IPS-18a (cell line): ENCODE measurements around the gene CCDC144A.
"Not testable (repeated sequence)": the region's sequence is repeated elsewhere in the genome, so short reads cannot be mapped to it uniquely, and the experiment has no call there.

Experiments used
- H3K27ac ChIP-seq: one replicate; pipeline ENCODE4 v1.5.1; 2013; ENCODE audit warnings: low read length
- H3K27me3 ChIP-seq: one replicate; pipeline ENCODE4 v1.6.1; 2013; ENCODE audit warnings: mild to moderate bottlenecking, low read length; ENCODE audit not compliant: control insufficient read depth, insufficient read depth
- H3K36me3 ChIP-seq: one replicate; pipeline ENCODE4 v1.6.1; 2013; ENCODE audit warnings: low read depth, low read length; ENCODE audit not compliant: control insufficient read depth
- H3K4me1 ChIP-seq: one replicate; pipeline ENCODE4 v1.6.1; 2013; ENCODE audit warnings: low read depth, low read length; ENCODE audit not compliant: control insufficient read depth
- H3K4me3 ChIP-seq: one replicate; pipeline ENCODE4 v1.5.1; 2013; ENCODE audit warnings: low read length
- H3K9ac ChIP-seq: one replicate; pipeline ENCODE4 v1.6.1; 2013; ENCODE audit warnings: mild to moderate bottlenecking, low read length, moderate library complexity
- H3K9me3 ChIP-seq: one replicate; pipeline ENCODE4 v1.6.1; 2013; ENCODE audit warnings: low read depth, low read length; ENCODE audit not compliant: control insufficient read depth

Gene CCDC144A, protein sequence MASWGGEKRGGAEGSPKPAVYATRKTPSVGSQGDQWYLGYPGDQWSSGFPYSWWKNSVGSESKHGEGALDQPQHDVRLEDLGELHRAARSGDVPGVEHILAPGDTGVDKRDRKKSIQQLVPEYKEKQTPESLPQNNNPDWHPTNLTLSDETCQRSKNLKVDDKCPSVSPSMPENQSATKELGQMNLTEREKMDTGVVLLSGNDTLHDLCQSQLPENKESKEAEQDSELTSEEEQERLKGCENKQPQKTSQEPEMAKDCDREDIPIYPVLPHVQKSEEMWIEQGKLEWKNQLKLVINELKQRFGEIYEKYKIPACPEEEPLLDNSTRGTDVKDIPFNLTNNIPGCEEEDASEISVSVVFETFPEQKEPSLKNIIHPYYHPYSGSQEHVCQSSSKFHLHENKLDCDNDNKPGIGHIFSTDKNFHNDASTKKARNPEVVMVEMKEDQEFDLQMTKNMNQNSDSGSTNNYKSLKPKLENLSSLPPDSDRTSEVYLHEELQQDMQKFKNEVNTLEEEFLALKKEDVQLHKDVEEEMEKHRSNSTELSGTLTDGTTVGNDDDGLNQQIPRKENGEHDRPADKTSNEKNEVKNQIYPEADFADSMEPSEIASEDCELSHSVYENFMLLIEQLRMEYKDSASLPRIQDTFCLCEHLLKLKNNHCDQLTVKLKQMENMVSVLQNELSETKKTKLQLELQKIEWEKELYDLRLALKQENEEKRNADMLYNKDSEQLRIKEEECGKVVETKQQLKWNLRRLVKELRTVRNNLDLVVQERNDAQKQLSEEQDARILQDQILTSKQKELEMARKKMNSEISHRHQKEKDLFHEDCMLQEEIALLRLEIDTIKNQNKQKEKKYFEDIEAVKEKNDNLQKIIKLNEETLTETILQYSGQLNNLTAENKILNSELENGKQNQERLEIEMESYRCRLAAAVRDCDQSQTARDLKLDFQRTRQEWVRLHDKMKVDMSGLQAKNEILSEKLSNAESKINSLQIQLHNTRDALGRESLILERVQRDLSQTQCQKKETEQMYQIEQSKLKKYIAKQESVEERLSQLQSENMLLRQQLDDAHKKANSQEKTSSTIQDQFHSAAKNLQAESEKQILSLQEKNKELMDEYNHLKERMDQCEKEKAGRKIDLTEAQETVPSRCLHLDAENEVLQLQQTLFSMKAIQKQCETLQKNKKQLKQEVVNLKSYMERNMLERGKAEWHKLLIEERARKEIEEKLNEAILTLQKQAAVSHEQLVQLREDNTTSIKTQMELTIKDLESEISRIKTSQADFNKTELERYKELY (N-terminal part only)

DNA sequence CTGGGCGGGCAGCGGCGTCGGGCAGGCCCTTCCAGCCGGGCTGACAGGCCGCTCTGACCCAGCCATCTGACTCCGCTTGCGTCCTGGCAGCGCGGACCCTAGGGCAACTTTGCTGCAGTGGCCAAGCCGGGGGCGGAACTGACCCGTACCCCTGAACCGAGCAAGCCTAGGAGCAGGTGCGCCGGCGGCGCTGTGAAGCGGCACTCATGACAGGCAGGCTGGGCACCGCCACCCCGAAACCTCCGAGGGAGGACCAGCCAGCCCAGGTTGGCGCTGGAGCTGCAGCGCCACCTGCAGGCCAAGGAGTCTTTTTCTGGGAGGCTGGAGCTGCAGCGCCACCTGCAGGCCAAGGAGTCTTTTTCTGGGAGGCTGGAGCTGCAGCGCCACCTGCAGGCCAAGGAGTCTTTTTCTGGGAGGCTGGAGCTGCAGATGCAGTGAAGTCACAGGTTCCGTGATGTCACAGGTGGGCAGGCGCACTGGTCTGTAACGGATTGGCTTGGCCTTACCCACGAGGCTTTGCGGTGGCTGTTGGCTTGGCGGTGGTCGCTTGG, at the start of gene CCDC144A:
CCDC144A (plus strand) TSS at position 511 of the 551 bp plus-strand sequence. CDS start 160 bp downstream, outside the sequence.
- not testable (repeated sequence) for H3K9me3 ChIP-seq, H3K27me3 ChIP-seq, H3K9ac ChIP-seq, H3K4me3 ChIP-seq, H3K36me3 ChIP-seq, H3K27ac ChIP-seq
- H3K4me1 ChIP-seq = peaks cover 12% of the 10 kb centered on the region

DNA sequence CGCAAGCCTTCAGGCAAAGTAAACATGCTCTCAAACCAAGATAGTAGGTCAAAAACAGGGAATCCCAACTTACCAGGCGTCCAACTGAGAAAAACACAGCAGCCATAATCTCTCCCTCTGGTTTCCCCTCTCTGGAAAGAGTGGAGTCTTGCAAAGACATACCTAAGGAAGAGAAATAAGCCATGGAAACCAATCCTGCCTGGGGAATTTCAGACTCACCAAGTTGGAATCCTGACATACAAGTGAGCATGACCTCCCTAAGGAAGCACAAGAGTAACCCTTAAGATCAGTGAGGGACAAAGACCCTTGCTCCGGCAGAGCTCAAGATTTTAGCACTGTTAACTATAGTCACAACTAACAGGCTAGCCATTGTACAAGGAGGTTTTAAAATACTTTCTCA, 40.5 kb upstream of the CCDC144A start:
- no peaks in the 10 kb centered on the region for H3K9me3 ChIP-seq
- H3K27ac ChIP-seq = no peak overlapping the region
- H3K9ac ChIP-seq = no peak overlapping the region
- no peaks in the 10 kb centered on the region for H3K36me3 ChIP-seq
- H3K4me3 ChIP-seq = no peak overlapping the region
- H3K4me1 ChIP-seq = peaks cover 11% of the 10 kb centered on the region
- no peaks in the 10 kb centered on the region for H3K27me3 ChIP-seq

DNA sequence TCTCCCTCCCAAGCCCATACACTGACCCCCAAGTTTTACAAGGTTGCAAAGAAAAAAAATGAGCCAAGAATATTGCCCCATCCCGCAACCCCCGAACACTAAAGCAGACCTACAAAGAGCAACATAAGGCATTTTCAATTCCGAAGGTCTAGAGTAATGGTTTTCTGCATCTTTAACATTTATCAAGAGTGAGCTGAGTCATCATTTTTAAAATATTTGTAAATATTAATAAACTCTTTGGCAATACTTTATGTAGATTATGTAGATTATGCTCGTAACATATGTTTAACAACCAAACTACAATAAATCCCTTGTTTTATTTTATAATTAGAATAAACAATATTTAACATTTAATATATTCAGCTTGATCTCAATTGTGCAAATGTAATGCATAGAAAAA, 37.8 kb upstream of the CCDC144A start:
- no peaks in the 10 kb centered on the region for H3K36me3 ChIP-seq
- peaks cover 11% of the 10 kb centered on the region for H3K4me1 ChIP-seq
- H3K4me3 ChIP-seq = peak overlapping the region; percentile 79
- H3K27ac ChIP-seq = no peak overlapping the region
- H3K9me3 ChIP-seq = no peaks in the 10 kb centered on the region
- H3K9ac ChIP-seq = no peak overlapping the region
- no peaks in the 10 kb centered on the region for H3K27me3 ChIP-seq

DNA sequence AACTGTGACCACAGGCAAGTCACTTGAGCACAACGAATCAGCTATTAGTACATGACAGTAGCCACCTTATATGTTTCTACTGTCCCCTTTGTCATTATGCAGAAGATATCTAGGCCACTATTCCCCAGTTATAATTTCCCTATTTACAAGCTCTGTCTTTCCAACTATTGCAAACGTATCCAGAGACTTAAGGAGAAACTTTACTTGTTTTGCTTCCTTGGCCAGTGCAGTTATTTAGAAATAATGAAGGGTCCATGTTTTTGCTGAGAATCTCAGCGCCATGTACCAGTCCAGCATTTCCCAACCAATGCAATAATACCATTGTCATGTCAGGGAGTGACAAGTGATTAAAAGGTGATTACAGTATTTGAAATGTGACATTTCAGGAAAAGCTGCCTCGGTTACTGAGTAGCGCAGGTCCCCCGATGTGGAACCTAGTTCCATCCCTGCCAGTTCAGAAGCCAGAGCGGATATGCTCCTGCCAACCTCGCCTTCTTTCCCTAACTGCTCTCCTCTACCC, 37.1 kb upstream of the CCDC144A start:
- Histone ChIP-seq H3K4me1 (peaks cover 11% of the 10 kb centered on the region), H3K36me3 (no peaks in the 10 kb centered on the region), H3K27me3 (no peaks in the 10 kb centered on the region), H3K9ac (peak overlapping the region; percentile 73), H3K27ac (peak overlapping the region; percentile 34), H3K4me3 (peak overlapping the region; percentile 79), H3K9me3 (no peaks in the 10 kb centered on the region)

DNA sequence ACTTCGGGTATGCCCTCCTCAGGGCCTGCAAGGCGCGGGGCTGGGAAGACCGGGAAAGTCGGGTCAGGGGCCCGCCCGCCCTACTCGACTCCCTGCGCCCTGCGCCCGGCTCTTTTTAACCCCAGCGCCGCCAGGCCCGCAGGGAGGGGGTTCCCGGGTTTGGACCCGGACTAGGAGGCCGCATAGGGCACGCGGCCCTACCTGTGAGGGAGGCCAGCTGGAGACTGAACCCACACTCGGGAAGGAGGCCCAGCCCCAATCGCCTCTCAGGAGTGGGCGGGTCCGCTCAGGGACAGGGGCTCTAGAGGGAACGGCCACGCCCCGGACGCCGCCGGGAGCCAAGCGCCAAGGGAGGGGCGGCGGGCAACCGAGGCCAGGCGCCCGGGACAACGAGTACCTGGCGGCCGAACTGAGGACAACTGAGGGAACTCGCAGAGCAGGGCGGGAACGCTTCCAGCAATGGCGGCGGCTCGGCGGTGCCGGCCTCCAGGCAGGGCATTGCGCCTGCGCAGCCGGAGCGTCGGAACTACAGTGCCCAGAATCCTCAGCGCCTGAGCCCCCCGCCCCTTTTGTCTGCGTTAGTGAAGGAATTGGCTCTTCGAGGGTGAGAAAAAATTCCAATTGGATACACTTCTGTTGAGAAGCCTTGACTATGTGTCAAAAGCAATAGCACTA, 36.5 kb upstream of the CCDC144A start, which contains the start of gene ZNF624:
ZNF624 (minus strand) TSS at position 484 of the 675 bp plus-strand sequence.
- Histone ChIP-seq H3K27me3 (no peaks in the 10 kb centered on the region), H3K4me1 (peaks cover 11% of the 10 kb centered on the region), H3K4me3 (peak within 1 kb of the TSS; percentile 79), H3K9me3 (no peaks in the 10 kb centered on the region), H3K9ac (peak within 1 kb of the TSS; percentile 73), H3K27ac (peak within 1 kb of the TSS; percentile 34), H3K36me3 (no peaks in the 10 kb centered on the region)

DNA sequence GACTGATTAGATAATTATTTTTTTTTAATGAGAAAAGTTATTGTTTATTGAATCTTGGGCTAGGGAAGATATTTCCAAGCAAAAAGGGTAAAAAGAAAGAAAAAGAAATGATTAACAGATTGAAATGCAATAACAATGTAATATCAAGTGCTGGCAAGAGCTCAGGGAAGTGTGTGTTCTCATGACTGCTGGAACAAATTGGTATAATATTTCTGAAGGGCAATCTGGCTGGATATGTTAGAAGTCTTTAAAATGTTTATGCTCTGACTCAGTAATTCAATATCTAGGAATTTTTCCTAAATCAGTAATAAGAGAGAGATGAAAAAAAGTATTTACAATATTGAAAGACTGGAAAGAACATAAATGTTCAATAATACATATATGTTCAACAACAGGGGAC, 28.8 kb upstream of the CCDC144A start:
- no peak overlapping the region for H3K9ac ChIP-seq
- no peaks in the 10 kb centered on the region for H3K27me3 ChIP-seq
- H3K9me3 ChIP-seq = no peaks in the 10 kb centered on the region

DNA sequence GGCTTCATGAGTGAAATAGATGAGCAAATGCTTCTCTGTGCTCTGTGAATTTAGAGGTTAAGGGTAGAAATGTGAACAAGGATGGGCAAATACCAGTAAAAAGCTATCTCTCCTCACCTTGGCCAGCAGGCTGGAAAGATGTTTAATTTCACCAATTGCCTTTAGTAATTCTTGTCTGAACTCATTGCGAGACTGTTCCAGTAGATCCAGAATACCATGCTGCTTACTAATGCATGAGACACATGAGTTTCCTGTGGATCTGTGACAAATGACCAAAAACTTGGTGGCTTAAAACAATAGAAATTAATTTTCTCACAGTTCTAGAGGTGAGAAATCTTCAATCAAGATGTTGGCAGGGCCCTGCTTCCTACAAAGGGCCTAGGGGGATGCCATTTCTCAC, 27.1 kb upstream of the CCDC144A start:
- H3K9me3 ChIP-seq = no peaks in the 10 kb centered on the region
- H3K4me3 ChIP-seq = no peak overlapping the region
- peaks cover 4% of the 10 kb centered on the region for H3K27me3 ChIP-seq
- H3K36me3 ChIP-seq = no peaks in the 10 kb centered on the region
- H3K27ac ChIP-seq = no peak overlapping the region
- no peaks in the 10 kb centered on the region for H3K4me1 ChIP-seq
- no peak overlapping the region for H3K9ac ChIP-seq

More for the DNA sequence above, 28.8 kb upstream of the CCDC144A start:
- Histone ChIP-seq H3K4me3 (no peak overlapping the region), H3K4me1 (no peaks in the 10 kb centered on the region), H3K36me3 (no peaks in the 10 kb centered on the region), H3K27ac (no peak overlapping the region)

DNA sequence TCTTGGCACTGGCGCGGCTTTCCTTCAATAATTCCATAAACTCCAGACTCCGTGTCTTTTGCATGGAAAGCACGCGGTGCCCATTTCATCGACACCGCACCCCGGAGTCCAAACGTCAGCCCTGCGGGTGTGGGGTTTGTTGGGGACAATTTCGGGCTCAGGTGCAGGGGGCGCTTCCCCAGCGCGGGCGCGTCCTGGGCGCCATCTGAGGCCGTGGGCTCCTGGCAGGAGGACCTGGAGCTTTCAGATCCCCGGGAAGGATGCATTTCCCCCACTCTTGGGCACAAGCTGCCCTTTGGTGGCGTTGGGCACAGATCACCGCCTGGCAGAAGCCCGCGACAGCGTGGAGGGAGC, 23.5 kb upstream of the CCDC144A start:
- not testable (repeated sequence) for H3K9me3 ChIP-seq, H3K9ac ChIP-seq, H3K27ac ChIP-seq, H3K27me3 ChIP-seq, H3K4me1 ChIP-seq, H3K36me3 ChIP-seq
- H3K4me3 ChIP-seq = peak overlapping the region; percentile 30

DNA sequence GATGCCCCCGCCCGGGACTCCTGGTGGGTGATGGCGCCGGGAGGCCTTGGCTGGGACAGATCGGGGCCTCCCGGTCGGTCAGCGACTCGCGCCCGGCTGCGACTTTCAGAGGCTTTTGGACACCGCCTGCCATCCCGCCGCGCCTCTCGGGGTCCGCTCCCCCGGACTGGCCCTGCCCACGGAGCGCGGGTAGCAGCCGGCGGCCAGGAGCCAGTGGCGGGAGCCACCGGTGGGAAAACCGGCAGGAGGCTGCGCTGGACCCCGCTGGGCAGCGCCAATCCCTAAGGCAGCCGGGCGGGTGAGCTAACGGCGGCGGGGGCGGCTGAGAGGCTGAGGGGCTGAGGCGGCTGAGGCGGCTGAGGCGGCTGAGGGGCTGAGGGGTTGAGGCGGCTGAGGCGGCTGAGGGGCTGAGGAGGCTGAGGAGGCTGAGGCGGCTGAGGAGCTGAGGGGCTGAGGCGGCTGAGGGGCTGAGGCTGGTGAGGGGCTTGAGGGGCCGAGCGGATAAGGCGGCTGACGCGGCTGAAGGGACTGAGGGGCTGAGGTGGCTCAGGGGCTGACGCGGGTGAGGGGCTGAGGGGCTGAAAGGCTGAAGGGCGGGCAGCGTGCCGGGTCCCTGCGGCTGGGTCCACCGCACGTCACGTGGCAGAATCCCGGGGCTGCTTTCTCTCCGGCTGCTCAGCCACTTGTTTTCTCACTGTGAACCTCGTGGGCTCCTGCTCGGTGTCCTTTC, 23.0 kb upstream of the CCDC144A start:
- H3K27ac ChIP-seq, H3K9me3 ChIP-seq, H3K9ac ChIP-seq, H3K27me3 ChIP-seq, H3K36me3 ChIP-seq, H3K4me1 ChIP-seq: not testable (repeated sequence)
- peak overlapping the region; percentile 30 for H3K4me3 ChIP-seq

DNA sequence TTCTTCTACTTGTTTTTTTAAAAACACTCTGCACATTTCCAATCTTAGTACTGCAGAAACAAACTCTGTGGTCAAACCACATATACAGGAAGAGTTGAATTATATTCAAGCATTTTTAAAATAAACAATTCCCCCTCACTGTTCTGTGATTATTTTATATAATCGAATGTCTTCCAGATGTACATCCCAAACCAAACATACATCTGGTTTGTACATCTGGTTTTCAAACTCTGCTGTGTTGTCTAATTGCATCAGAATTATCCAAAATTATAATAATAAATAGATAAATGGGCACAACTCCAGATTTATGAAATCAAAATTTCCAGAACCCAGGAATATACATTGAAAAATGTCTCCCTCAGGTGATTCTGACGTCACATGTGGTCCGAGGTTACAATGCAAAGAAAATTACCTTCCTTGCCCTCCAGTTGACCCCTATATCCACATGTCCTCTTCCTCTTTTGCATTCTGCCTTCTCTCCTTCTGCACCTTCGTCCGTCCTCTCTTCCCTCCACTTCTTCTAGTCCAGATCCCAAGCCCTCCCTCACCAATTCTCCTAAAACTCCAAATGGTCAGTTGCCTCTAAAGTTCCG, 13.3 kb upstream of the CCDC144A start:
- no peak overlapping the region for H3K27ac ChIP-seq
- no peaks in the 10 kb centered on the region for H3K9me3 ChIP-seq
- no peaks in the 10 kb centered on the region for H3K27me3 ChIP-seq
- no peak overlapping the region for H3K9ac ChIP-seq
- no peaks in the 10 kb centered on the region for H3K36me3 ChIP-seq
- H3K4me3 ChIP-seq = no peak overlapping the region
- H3K4me1 ChIP-seq = peaks cover 8% of the 10 kb centered on the region
